C4-2B (cell line): Measurements from ENCODE around the gene CCDC27.

ENCODE experiments used
- CTCF ChIP-seq: fragments of 450-650 bp; conservative IDR thresholded peaks from 2 replicates; pipeline ENCODE4 v1.5.1; 2017; ENCODE audit warnings: mild to moderate bottlenecking
- ZFX ChIP-seq: fragments of 450-650 bp; IDR thresholded peaks from 2 replicates; pipeline ENCODE4 v1.6.1; 2017

GRCh38 chr1:3746830-3747521, 5.3 kb upstream of the CCDC27 start:
- TF ChIP-seq CTCF (no peak), ZFX (peak; percentile 83; the same call in 1 of the 2 replicates)
